H1 (cell line): ENCODE data around the gene PSMC5.

ENCODE experiments used
- BCL11A ChIP-seq, 2 experiments: IDR thresholded peaks; one replicate each; pipeline ENCODE4 v1.6.1; 2011; ENCODE audit warnings: low read depth in 2 of 2, low read length in 2 of 2, mild to moderate bottlenecking in 2 of 2
- CEBPB ChIP-seq: IDR thresholded peaks from 2 replicates; pipeline ENCODE4 v1.6.1; 2012; ENCODE audit warnings: low read depth, low read length
- CTCF ChIP-seq, 3 experiments: IDR thresholded peaks; 1 replicate in 2 of 3; 2 replicates in 1 of 3; pipeline versions ENCODE4 v1.5.1 to v1.6.1; 2011; ENCODE audit warnings: low read length in 3 of 3, mild to moderate bottlenecking in 3 of 3, inconsistent platforms in 2 of 3, low read depth in 1 of 3, moderate library complexity in 1 of 3; ENCODE audit not compliant: insufficient read depth in 1 of 3; ENCODE audit errors: control extremely low read depth in 1 of 3
- EP300 ChIP-seq, 2 experiments: IDR thresholded peaks; 1 replicate in 1 of 2; 2 replicates in 1 of 2; pipeline ENCODE4 v1.6.1; 2011 to 2012; ENCODE audit warnings: low read depth in 2 of 2, low read length in 2 of 2, mild to moderate bottlenecking in 2 of 2, borderline replicate concordance in 1 of 2, inconsistent platforms in 1 of 2, moderate library complexity in 1 of 2
- EZH2 ChIP-seq: fragments of 200-600 bp; sonication (generic); IDR thresholded peaks from 2 replicates; pipeline ENCODE4 v1.7.1; 2012; ENCODE audit warnings: low read depth, mild to moderate bottlenecking, moderate library complexity, low read length, inconsistent platforms; ENCODE audit not compliant: severe bottlenecking
- JUN ChIP-seq: IDR thresholded peaks from 2 replicates; pipeline ENCODE4 v1.6.1; 2011; ENCODE audit warnings: low read depth, mild to moderate bottlenecking, improper control_type of control experiment, low read length
- POLR2A ChIP-seq, 2 experiments: IDR thresholded peaks; 1 replicate in 1 of 2; 2 replicates in 1 of 2; pipeline ENCODE4 v1.6.1; 2011; ENCODE audit warnings: low read depth in 2 of 2, low read length in 2 of 2, mild to moderate bottlenecking in 2 of 2; ENCODE audit errors: control extremely low read depth in 1 of 2
- RFX5 ChIP-seq: IDR thresholded peaks from 2 replicates; pipeline ENCODE4 v1.6.1; 2011; ENCODE audit warnings: low read depth, low read length, improper control_type of control experiment, borderline replicate concordance
- TAF1 ChIP-seq: IDR thresholded peaks from 2 replicates; pipeline ENCODE4 v1.6.1; 2011; ENCODE audit warnings: mild to moderate bottlenecking, low read depth, low read length

DNA sequence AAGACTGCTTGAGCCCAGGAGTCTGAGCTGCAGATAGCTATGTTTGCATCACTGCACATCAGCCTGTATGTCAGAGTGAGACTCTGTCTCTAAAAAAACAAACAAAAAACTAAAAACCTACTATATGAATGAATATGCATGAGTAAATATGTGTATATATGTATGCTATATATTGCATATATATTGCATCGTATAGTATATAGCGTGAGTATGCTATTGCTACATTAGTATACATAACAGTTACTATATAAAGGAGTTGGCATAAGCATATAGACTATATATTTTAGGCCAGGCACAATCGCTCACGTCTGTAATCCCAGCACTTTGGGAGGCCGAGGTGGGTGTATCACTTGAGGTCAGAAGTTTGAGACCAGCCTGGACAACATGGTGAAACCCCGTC, 37.2 kb upstream of the PSMC5 start:
- TF ChIP-seq TAF1, result no peak
- TF ChIP-seq POLR2A (IDR thresholded peaks at IDR 0.05; ENCODE audit: control extremely low read depth in 1 of 2, low read depth in 2 of 2, low read length in 2 of 2), result no peak
- no peak for TF ChIP-seq CTCF (IDR thresholded peaks at IDR 0.05; ENCODE audit: control extremely low read depth in 1 of 3, insufficient read depth in 1 of 3, low read depth in 1 of 3, low read length in 3 of 3)
- TF ChIP-seq BCL11A (IDR thresholded peaks at IDR 0.05; ENCODE audit: low read depth in 2 of 2, low read length in 2 of 2), result no peak
- no peak for TF ChIP-seq EZH2
- no peak for TF ChIP-seq CEBPB
- TF ChIP-seq JUN, result no peak
- no peak for TF ChIP-seq EP300 (IDR thresholded peaks at IDR 0.05; ENCODE audit: borderline replicate concordance in 1 of 2, low read depth in 2 of 2, low read length in 2 of 2)
- TF ChIP-seq RFX5, result no peak
